Mesenchymal stem cell (in vitro differentiated cells and primary cell): ENCODE results near the gene GRHL3.

Source experiments
- DNase-seq: peaks from one replicate; pipeline ENCODE4 v3.0.0-alpha.2; 2013
- H2AFZ ChIP-seq: one replicate; pipeline ENCODE4 v1.6.1; 2013; ENCODE audit warnings: low read depth, mild to moderate bottlenecking, control low read depth, inconsistent platforms, low read length, moderate library complexity
- H2AK5ac ChIP-seq: 2 replicates; pipeline ENCODE4 v1.6.1; 2013; ENCODE audit warnings: low read length, moderate library complexity, mild to moderate bottlenecking, inconsistent platforms; ENCODE audit not compliant: severe bottlenecking
- H2BK120ac ChIP-seq: one replicate; pipeline ENCODE4 v1.6.1; 2013; ENCODE audit warnings: low read depth, mild to moderate bottlenecking, inconsistent platforms, low read length, moderate library complexity
- H2BK12ac ChIP-seq, 2 experiments: one replicate each; pipeline ENCODE4 v1.6.1; 2013; ENCODE audit warnings: inconsistent platforms in 2 of 2, low read length in 2 of 2, mild to moderate bottlenecking in 2 of 2, moderate library complexity in 2 of 2, control low read depth in 1 of 2
- H2BK15ac ChIP-seq: one replicate; pipeline ENCODE4 v1.6.1; 2013; ENCODE audit warnings: mild to moderate bottlenecking, low read depth, inconsistent platforms; ENCODE audit not compliant: poor library complexity, severe bottlenecking
- H2BK5ac ChIP-seq: 2 replicates; pipeline ENCODE4 v1.6.1; 2013; ENCODE audit warnings: low read depth, mild to moderate bottlenecking, low read length, control low read depth, inconsistent platforms; ENCODE audit not compliant: poor library complexity, severe bottlenecking
- H3K14ac ChIP-seq, 2 experiments: one replicate each; pipeline ENCODE4 v1.6.1; 2013; ENCODE audit warnings: inconsistent platforms in 2 of 2, low read length in 2 of 2, control low read depth in 1 of 2, mild to moderate bottlenecking in 1 of 2, moderate library complexity in 1 of 2
- H3K18ac ChIP-seq, 2 experiments: one replicate each; pipeline ENCODE4 v1.6.1; 2013; ENCODE audit warnings: inconsistent platforms in 2 of 2, low read length in 2 of 2, control low read depth in 1 of 2, low read depth in 1 of 2, mild to moderate bottlenecking in 1 of 2
- H3K23ac ChIP-seq, 2 experiments: one replicate each; pipeline ENCODE4 v1.6.1; 2013; ENCODE audit warnings: inconsistent platforms in 2 of 2, low read length in 2 of 2, mild to moderate bottlenecking in 2 of 2, moderate library complexity in 2 of 2, control low read depth in 1 of 2
- H3K27ac ChIP-seq: 2 replicates; pipeline ENCODE4 v1.5.1; 2013; ENCODE audit warnings: mild to moderate bottlenecking, moderate library complexity, low read length, control low read depth, inconsistent platforms; ENCODE audit not compliant: poor library complexity, severe bottlenecking
- H3K27me3 ChIP-seq, 2 experiments: 2 replicates each; pipeline versions ENCODE4 v1.6.1 to v1.7.0; 2013; ENCODE audit warnings: low read length in 2 of 2, mild to moderate bottlenecking in 2 of 2, moderate library complexity in 2 of 2, control low read depth in 1 of 2, inconsistent platforms in 1 of 2; ENCODE audit not compliant: control insufficient read depth in 1 of 2, insufficient read depth in 1 of 2
- H3K36me3 ChIP-seq, 2 experiments: 2 replicates each; pipeline versions ENCODE4 v1.6.1 to v1.7.0; 2013; ENCODE audit warnings: low read length in 2 of 2, control low read depth in 1 of 2, inconsistent platforms in 1 of 2, low read depth in 1 of 2, mild to moderate bottlenecking in 1 of 2; ENCODE audit not compliant: insufficient read depth in 2 of 2, control insufficient read depth in 1 of 2
- H3K4ac ChIP-seq, 2 experiments: one replicate each; pipeline ENCODE4 v1.6.1; 2013; ENCODE audit warnings: inconsistent platforms in 2 of 2, low read length in 2 of 2, mild to moderate bottlenecking in 2 of 2, moderate library complexity in 2 of 2, control low read depth in 1 of 2, low read depth in 1 of 2
- H3K4me1 ChIP-seq: 2 replicates; pipeline ENCODE4 v1.6.1; 2013; ENCODE audit warnings: low read depth, low read length, control low read depth; ENCODE audit not compliant: control insufficient read depth, insufficient read depth
- H3K4me2 ChIP-seq: 2 replicates; pipeline ENCODE4 v1.6.1; 2013; ENCODE audit warnings: low read length, mild to moderate bottlenecking, inconsistent platforms; ENCODE audit not compliant: poor library complexity, severe bottlenecking
- H3K4me3 ChIP-seq, 2 experiments: 2 replicates each; pipeline versions ENCODE4 v1.5.1 to v1.7.0; 2013; ENCODE audit warnings: low read length in 2 of 2, mild to moderate bottlenecking in 2 of 2, control low read depth in 1 of 2, low read depth in 1 of 2; ENCODE audit not compliant: insufficient read depth in 1 of 2
- H3K79me1 ChIP-seq: replicated peaks from 2 replicates; pipeline ENCODE4 v1.6.1; 2013; ENCODE audit warnings: mild to moderate bottlenecking, control low read depth, low read length, inconsistent platforms; ENCODE audit not compliant: poor library complexity, severe bottlenecking
- H3K9ac ChIP-seq: 2 replicates; pipeline ENCODE4 v1.7.0; 2013; ENCODE audit warnings: mild to moderate bottlenecking, low read length, moderate library complexity
- H3K9me3 ChIP-seq: 2 replicates; pipeline ENCODE4 v1.7.0; 2013; ENCODE audit warnings: mild to moderate bottlenecking, low read length; ENCODE audit not compliant: control insufficient read depth
- H4K8ac ChIP-seq: one replicate; pipeline ENCODE4 v1.6.1; 2013; ENCODE audit warnings: inconsistent platforms, mild to moderate bottlenecking, low read length, moderate library complexity
- H4K91ac ChIP-seq: one replicate; pipeline ENCODE4 v1.6.1; 2013; ENCODE audit warnings: mild to moderate bottlenecking, low read length, inconsistent platforms
- WGBS: methylation state at CpG from one replicate; pipeline ENCODE4 v1.1.7; 2013; ENCODE audit warnings: mixed read lengths; 5-methylcytosine and 5-hydroxymethylcytosine counted together

Gene GRHL3

GRCh38 chr1:24369801-24370200 is 50.6 kb downstream of the GRHL3 start:
- no peak overlapping the region for H4K8ac ChIP-seq
- no peak overlapping the region for H2BK15ac ChIP-seq
- no peak overlapping the region for H3K4ac ChIP-seq
- H3K4me3 ChIP-seq = no peak overlapping the region
- no peak overlapping the region for H2AFZ ChIP-seq
- H2BK12ac ChIP-seq = no peak overlapping the region
- H3K79me1 ChIP-seq = no peaks in the 10 kb centered on the region
- H3K27ac ChIP-seq = no peak overlapping the region
- no peaks in the 10 kb centered on the region for H3K27me3 ChIP-seq
- H2BK5ac ChIP-seq = no peak overlapping the region
- no peak overlapping the region for H2AK5ac ChIP-seq
- no peak overlapping the region for H4K91ac ChIP-seq
- peak overlapping the region; percentile 56 for H3K9ac ChIP-seq
- H2BK120ac ChIP-seq = no peak overlapping the region
- H3K36me3 ChIP-seq = no peaks in the 10 kb centered on the region
- no peak overlapping the region for H3K14ac ChIP-seq
- no peak overlapping the region for H3K18ac ChIP-seq
- DNase-seq = no peak
- peaks cover 6% of the 10 kb centered on the region for H3K4me1 ChIP-seq
- H3K4me2 ChIP-seq = no peak overlapping the region
- H3K9me3 ChIP-seq = no peaks in the 10 kb centered on the region
- H3K23ac ChIP-seq = no peak overlapping the region
- WGBS = 100% methylated on average over 4 of the region's 4 CpGs

GRCh38 chr1:24373044-24373443 is 53.9 kb downstream of the GRHL3 start:
- no peak overlapping the region for H3K9ac ChIP-seq
- no peaks in the 10 kb centered on the region for H3K79me1 ChIP-seq
- H3K27ac ChIP-seq = no peak overlapping the region
- peaks cover 6% of the 10 kb centered on the region for H3K4me1 ChIP-seq
- no peaks in the 10 kb centered on the region for H3K9me3 ChIP-seq
- DNase-seq = no peak
- H3K14ac ChIP-seq = no peak overlapping the region
- no peaks in the 10 kb centered on the region for H3K36me3 ChIP-seq
- H3K4ac ChIP-seq = no peak overlapping the region
- no peak overlapping the region for H2BK5ac ChIP-seq
- H2AK5ac ChIP-seq = no peak overlapping the region
- H4K8ac ChIP-seq = no peak overlapping the region
- H3K4me2 ChIP-seq = no peak overlapping the region
- no peak overlapping the region for H3K18ac ChIP-seq
- no peak overlapping the region for H4K91ac ChIP-seq
- H2BK120ac ChIP-seq = no peak overlapping the region
- no peaks in the 10 kb centered on the region for H3K27me3 ChIP-seq
- no peak overlapping the region for H2BK12ac ChIP-seq
- H3K4me3 ChIP-seq = no peak overlapping the region
- H3K23ac ChIP-seq = no peak overlapping the region
- WGBS = 87% methylated on average over 7 of the region's 7 CpGs
- no peak overlapping the region for H2BK15ac ChIP-seq
- no peak overlapping the region for H2AFZ ChIP-seq

GRCh38 chr1:24373710-24374109 is 54.6 kb downstream of the GRHL3 start:
- H3K36me3 ChIP-seq = peaks cover 0 to 2% of the 10 kb centered on the region in 2 experiments
- H4K91ac ChIP-seq = no peak overlapping the region
- H3K4me3 ChIP-seq = no peak overlapping the region
- DNase-seq = no peak
- H2AFZ ChIP-seq = no peak overlapping the region
- no peak overlapping the region for H2BK12ac ChIP-seq
- no peak overlapping the region for H2BK15ac ChIP-seq
- H2AK5ac ChIP-seq = no peak overlapping the region
- H3K9ac ChIP-seq = no peak overlapping the region
- H3K27ac ChIP-seq = no peak overlapping the region
- H3K27me3 ChIP-seq = no peaks in the 10 kb centered on the region
- H3K23ac ChIP-seq = no peak overlapping the region
- peaks cover 6% of the 10 kb centered on the region for H3K4me1 ChIP-seq
- H3K4me2 ChIP-seq = no peak overlapping the region
- H3K14ac ChIP-seq = peak overlapping the region in 1 of 2 experiments; percentile 41
- H3K18ac ChIP-seq = no peak overlapping the region
- H3K79me1 ChIP-seq = no peaks in the 10 kb centered on the region
- H2BK5ac ChIP-seq = no peak overlapping the region
- no peak overlapping the region for H4K8ac ChIP-seq
- no peaks in the 10 kb centered on the region for H3K9me3 ChIP-seq
- no peak overlapping the region for H3K4ac ChIP-seq
- 92% methylated on average over 8 of the region's 8 CpGs for WGBS
- no peak overlapping the region for H2BK120ac ChIP-seq

- Histone ChIP-seq H4K91ac (no peak overlapping the region), H3K14ac (no peak overlapping the region), H3K4me3 (no peak overlapping the region), H3K27ac (no peak overlapping the region), H3K4me2 (no peak overlapping the region), H3K79me1 (no peaks in the 10 kb centered on the region), H3K9ac (no peak overlapping the region), H2BK120ac (no peak overlapping the region), H2BK5ac (peak overlapping the region; percentile 39), H2BK12ac (no peak overlapping the region), H2AFZ (no peak overlapping the region), H2AK5ac (no peak overlapping the region), H3K18ac (no peak overlapping the region), H3K9me3 (no peaks in the 10 kb centered on the region), H3K4ac (no peak overlapping the region), H3K27me3 (no peaks in the 10 kb centered on the region), H3K36me3 (peaks cover 0 to 10% of the 10 kb centered on the region in 2 experiments), H2BK15ac (no peak overlapping the region), H3K4me1 (peaks cover 6% of the 10 kb centered on the region), H4K8ac (no peak overlapping the region), H3K23ac (no peak overlapping the region)
- WGBS = 82% methylated on average over 13 of the region's 13 CpGs
- DNase-seq = no peak
Observed at GRCh38 chr1:24374891-24375786, 56.0 kb downstream of the GRHL3 start.
